Stimulated activated CD8-positive, alpha-beta memory T cell treated with anti-CD3 and anti-CD28 coated beads, Interleukin-15, amount 100 ng/mL, for 24 hours (primary cell): ENCODE results near the gene AMACR.

Source experiments
- DNase-seq: peaks from one replicate; pipeline ENCODE4 v3.0.0-alpha.2; 2020; ENCODE audit warnings: low read depth

Gene AMACR

GRCh38 chr5:34007621-34008600 lies at the start of gene AMACR:
Gene AMACR (minus strand): TSS chr5:34008050. CDS start chr5:34008019, 31 bp downstream.
- DNase-seq: peak; percentile 87

GRCh38 chr5:34057569-34057968 lies 49.7 kb upstream of the AMACR start:
- no peak for DNase-seq

- DNase-seq: no peak
These were observed 49.3 kb upstream of the AMACR start for GRCh38 chr5:34057118-34057517.

GRCh38 chr5:34055667-34056066 lies 47.8 kb upstream of the AMACR start:
- DNase-seq: no peak

- DNase-seq: no peak
These were observed 46.5 kb upstream of the AMACR start for GRCh38 chr5:34054400-34054729.

- DNase-seq: no peak
These were observed 45.9 kb upstream of the AMACR start for GRCh38 chr5:34053571-34054399.

- no peak for DNase-seq
These were observed 45.3 kb upstream of the AMACR start for GRCh38 chr5:34053133-34053532.

GRCh38 chr5:34051374-34051980 lies 43.6 kb upstream of the AMACR start:
- no peak for DNase-seq

GRCh38 chr5:34047774-34048572 lies 40.1 kb upstream of the AMACR start:
- no peak for DNase-seq

- DNase-seq: no peak
These were observed 39.3 kb upstream of the AMACR start for GRCh38 chr5:34047143-34047542.

- DNase-seq: no peak
These were observed 38.1 kb upstream of the AMACR start for GRCh38 chr5:34045996-34046395.

GRCh38 chr5:34045023-34045422 lies 37.2 kb upstream of the AMACR start:
- DNase-seq: no peak

- DNase-seq: no peak
These were observed 35.4 kb upstream of the AMACR start, which contains the start of gene C1QTNF3 for GRCh38 chr5:34043099-34043876. Gene C1QTNF3 (minus strand): TSS chr5:34043213. CDS start chr5:34043125, 88 bp downstream.

- no peak for DNase-seq
These were observed 34.5 kb upstream of the AMACR start for GRCh38 chr5:34042321-34042720.

- no peak for DNase-seq
These were observed 33.6 kb upstream of the AMACR start for GRCh38 chr5:34041247-34041972.

- DNase-seq: no peak
These were observed 32.6 kb upstream of the AMACR start for GRCh38 chr5:34040472-34040871.

GRCh38 chr5:34039398-34040157 lies 31.7 kb upstream of the AMACR start:
- no peak for DNase-seq

- no peak for DNase-seq
These were observed 31.0 kb upstream of the AMACR start for GRCh38 chr5:34038838-34039237.

GRCh38 chr5:34038390-34038789 lies 30.5 kb upstream of the AMACR start:
- no peak for DNase-seq
